CD4-positive, alpha-beta memory T cell (primary cell): ENCODE measurements around the gene CENPK. TPM values are rescaled to one million over a fixed set of nuclear protein-coding genes. Genes with fewer than 3 reads are reported as not detected.

ENCODE experiments used
- CTCF ChIA-PET: fragments of 350-600 bp; sonication (Branson Sonifier 250); formaldehyde crosslinking; loops from one replicate; lab custom pipeline; 2021; ENCODE audit warnings: inconsistent platforms; ENCODE audit not compliant: partially characterized antibody; lab: Charles Lee
- POLR2A ChIA-PET: fragments of 350-600 bp; sonication (Branson Sonifier 250); formaldehyde crosslinking; loops from one replicate; lab custom pipeline; 2021; ENCODE audit not compliant: partially characterized antibody; lab: Charles Lee
- DNase-seq, 5 donors: peaks; one replicate each; pipeline versions ENCODE4 v3.0.0 to v3.0.0-alpha.2; 2020 to 2022; ENCODE audit warnings: mixed read lengths in 1 of 5
- H3K27ac ChIP-seq: one replicate; pipeline ENCODE4 v1.7.0; 2013; ENCODE audit warnings: low read depth, low read length
- H3K27me3 ChIP-seq: 2 replicates; pipeline ENCODE4 v1.7.0; 2013; ENCODE audit warnings: mild to moderate bottlenecking, low read length, moderate library complexity; ENCODE audit not compliant: insufficient read depth
- H3K36me3 ChIP-seq: 2 replicates; pipeline ENCODE4 v1.7.0; 2013; ENCODE audit warnings: mild to moderate bottlenecking, low read length, moderate library complexity; ENCODE audit not compliant: insufficient read depth
- H3K4me1 ChIP-seq: 2 replicates; pipeline ENCODE4 v1.7.0; 2013; ENCODE audit warnings: mild to moderate bottlenecking, low read length, moderate library complexity; ENCODE audit not compliant: insufficient read depth
- H3K4me3 ChIP-seq, 2 donors: one replicate each; pipeline ENCODE4 v1.7.0; 2013; ENCODE audit warnings: low read length in 2 of 2, mild to moderate bottlenecking in 1 of 2
- H3K9me3 ChIP-seq, 2 donors: one replicate each; pipeline ENCODE4 v1.7.0; 2013; ENCODE audit warnings: low read length in 2 of 2, control low read depth in 1 of 2; ENCODE audit not compliant: control insufficient read depth in 1 of 2
- H3K27ac Mint-ChIP-seq, 7 donors: one replicate each; pipeline ENCODE4 v1.8.0; 2020 to 2021; ENCODE audit warnings: mixed read lengths in 7 of 7, mild to moderate bottlenecking in 6 of 7, inconsistent platforms in 3 of 7, moderate library complexity in 3 of 7
- H3K27me3 Mint-ChIP-seq, 2 donors: one replicate each; pipeline ENCODE4 v1.8.0; 2020 to 2021; ENCODE audit warnings: mixed read lengths in 2 of 2
- H3K36me3 Mint-ChIP-seq, 2 donors: one replicate each; pipeline ENCODE4 v1.8.0; 2020 to 2021; ENCODE audit warnings: mixed read lengths in 2 of 2, inconsistent platforms in 1 of 2, mild to moderate bottlenecking in 1 of 2
- H3K4me1 Mint-ChIP-seq, 4 donors: one replicate each; pipeline ENCODE4 v1.8.0; 2020 to 2021; ENCODE audit warnings: mixed read lengths in 4 of 4, mild to moderate bottlenecking in 1 of 4
- H3K4me3 Mint-ChIP-seq, 8 donors: one replicate each; pipeline ENCODE4 v1.8.0; 2020 to 2021; ENCODE audit warnings: mixed read lengths in 8 of 8, mild to moderate bottlenecking in 7 of 8, moderate library complexity in 6 of 8, inconsistent platforms in 3 of 8
- H3K9me3 Mint-ChIP-seq, 8 donors: one replicate each; pipeline ENCODE4 v1.8.0; 2020 to 2021; ENCODE audit warnings: mixed read lengths in 8 of 8, mild to moderate bottlenecking in 5 of 8, inconsistent platforms in 3 of 8, moderate library complexity in 1 of 8
- intact Hi-C: fragments of 100-400 bp; cut with micrococcal nuclease; formaldehyde crosslinking; loops from one replicate; pipeline ENCODE4 v1.15.1; 2023
- polyA plus RNA-seq, 2 donors: library from polyadenylated mRNA; unstranded; fragments of 300-500 nt; fragmentation: Illumina TruSeq; gene quantifications; one replicate each; pipeline ENCODE4 v1.2.3, GENCODE V29; 2021
- total RNA-seq, 2 experiments: library from RNA; stranded (reverse); gene quantifications; one replicate each; pipeline ENCODE4 v1.2.3, GENCODE V29; 2021

Gene CENPK
- total and polyA plus RNA-seq, 4 experiments from 2014 or later = 6.7 to 30.7 (median 14.5) TPM

DNA sequence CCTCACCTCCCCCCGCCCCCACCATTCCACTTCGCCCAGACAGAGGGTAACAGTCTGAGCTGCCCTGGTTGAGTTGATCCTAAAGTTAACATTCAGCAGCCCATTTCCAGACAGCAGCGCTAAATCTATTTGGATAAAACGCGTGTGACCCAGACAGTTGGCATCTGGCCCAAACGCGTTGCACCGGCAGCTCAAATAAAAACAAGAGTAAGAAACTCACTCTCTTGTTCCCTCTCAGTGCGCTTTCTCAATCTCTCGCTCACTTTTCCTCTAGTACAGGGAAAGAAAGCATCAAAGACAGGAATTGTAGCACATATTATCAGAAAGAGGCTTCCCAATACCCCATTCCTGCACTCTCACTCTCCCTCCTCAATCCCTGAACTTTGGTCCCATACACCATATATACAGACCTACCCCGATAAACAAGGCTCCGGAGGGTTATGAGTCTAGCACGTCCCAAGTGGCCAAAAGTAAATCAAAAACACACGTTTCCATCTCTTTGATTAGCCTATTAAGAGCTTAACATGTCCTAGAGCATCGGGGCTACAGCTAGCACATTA is 82.6 kb downstream of the CENPK start:
- Histone ChIP-seq H3K27ac (no peak overlapping the region), H3K36me3 (no peaks in the 10 kb centered on the region), H3K27me3 (peaks cover 10% of the 10 kb centered on the region), H3K4me1 (peaks cover 27% of the 10 kb centered on the region), H3K4me3 (peak overlapping the region; percentile 29 to 63), H3K9me3 (no peaks in the 10 kb centered on the region)
- no peaks in the 10 kb centered on the region for H3K9me3 Mint-ChIP-seq
- peaks cover 0 to 3% of the 10 kb centered on the region in 2 donors for H3K27me3 Mint-ChIP-seq
- no peak overlapping the region for H3K4me3 Mint-ChIP-seq
- POLR2A ChIA-PET = interaction anchor here (4.4 kb wide), 1 partner anchor 82 kb away, joined by 42 read pairs; the partner anchor contains the start of genes CENPK and PPWD1
- DNase-seq = peak; percentile 27 to 50 (median 31)
- intact Hi-C loops = no loop called here
- H3K27ac Mint-ChIP-seq = no peak overlapping the region
- peaks cover 5 to 22% (median 8%) of the 10 kb centered on the region in 4 donors for H3K4me1 Mint-ChIP-seq
- CTCF ChIA-PET = interaction anchor here (1.0 to 5.5 kb wide), 5 partner anchors 378 to 670 kb away, joined by 3 to 73 read pairs (median 51); no protein-coding TSS in a partner anchor
- peaks cover 0 to 14% of the 10 kb centered on the region in 2 donors for H3K36me3 Mint-ChIP-seq

DNA sequence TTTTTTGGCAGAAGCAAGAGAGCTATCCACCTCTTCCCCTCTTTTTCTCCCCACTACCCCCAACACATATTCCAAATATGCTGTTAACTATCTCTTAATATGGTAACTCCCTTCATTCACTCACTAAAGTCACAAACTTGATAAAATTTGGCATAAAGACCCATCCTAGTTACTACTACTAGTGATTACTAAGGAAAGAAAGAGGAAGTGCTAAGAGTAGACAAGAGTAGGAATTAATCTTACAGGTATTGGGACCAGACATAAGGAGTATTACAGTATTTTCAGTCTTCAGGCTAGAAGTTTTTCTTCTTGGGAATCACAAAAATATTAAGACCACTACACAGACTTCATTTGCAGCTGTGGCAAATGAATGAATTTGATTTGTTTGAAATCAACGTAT is 83.4 kb downstream of the CENPK start:
- POLR2A ChIA-PET = no interaction called here
- Histone ChIP-seq H3K9me3 (no peaks in the 10 kb centered on the region), H3K27ac (no peak overlapping the region), H3K4me1 (peaks cover 27% of the 10 kb centered on the region), H3K27me3 (peaks cover 10% of the 10 kb centered on the region), H3K36me3 (no peaks in the 10 kb centered on the region), H3K4me3 (no peak overlapping the region)
- no peak overlapping the region for H3K4me3 Mint-ChIP-seq
- no peak overlapping the region for H3K27ac Mint-ChIP-seq
- H3K9me3 Mint-ChIP-seq = no peaks in the 10 kb centered on the region
- intact Hi-C loops = no loop called here
- no peak for DNase-seq
- peaks cover 0 to 14% of the 10 kb centered on the region in 2 donors for H3K36me3 Mint-ChIP-seq
- CTCF ChIA-PET = interaction anchor here (1.0 to 2.1 kb wide), 2 partner anchors 376 to 669 kb away, joined by 3 to 7 read pairs; no protein-coding TSS in a partner anchor
- H3K4me1 Mint-ChIP-seq = peaks cover 5 to 22% (median 8%) of the 10 kb centered on the region in 4 donors
- peaks cover 0 to 3% of the 10 kb centered on the region in 2 donors for H3K27me3 Mint-ChIP-seq

DNA sequence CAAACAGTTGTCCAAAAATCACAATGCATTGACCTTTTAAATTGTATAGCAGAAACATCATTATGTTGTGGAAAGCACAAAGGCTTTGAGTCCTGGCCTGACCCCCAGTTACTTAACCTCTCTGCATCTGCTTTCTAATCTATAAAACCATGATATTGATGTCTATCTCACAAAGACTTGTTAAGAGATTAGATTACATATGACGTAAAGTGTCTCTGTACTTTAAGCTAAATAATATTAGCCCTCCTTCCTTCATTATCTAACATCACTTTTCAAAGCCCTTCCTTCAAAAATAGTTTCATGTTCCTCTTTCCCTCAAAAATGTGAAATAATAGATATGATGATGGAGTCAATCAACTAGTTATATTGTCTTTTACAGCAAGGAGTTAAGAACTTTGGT is 84.6 kb downstream of the CENPK start:
- H3K4me1 ChIP-seq = peaks cover 22% of the 10 kb centered on the region
- Mint-ChIP-seq H3K36me3 (peaks cover 0 to 14% of the 10 kb centered on the region in 2 donors), H3K27ac (no peak overlapping the region), H3K27me3 (peaks cover 0 to 3% of the 10 kb centered on the region in 2 donors), H3K9me3 (no peaks in the 10 kb centered on the region), H3K4me1 (peaks cover 2 to 18% (median 6%) of the 10 kb centered on the region in 4 donors), H3K4me3 (no peak overlapping the region)
- no peaks in the 10 kb centered on the region for H3K9me3 ChIP-seq
- H3K4me3 ChIP-seq = no peak overlapping the region
- POLR2A ChIA-PET = no interaction called here
- CTCF ChIA-PET = interaction anchor here (1.0 to 2.1 kb wide), 2 partner anchors 375 to 667 kb away, joined by 3 to 7 read pairs; no protein-coding TSS in a partner anchor
- no peak for DNase-seq
- H3K36me3 ChIP-seq = no peaks in the 10 kb centered on the region
- H3K27me3 ChIP-seq = peaks cover 10% of the 10 kb centered on the region
- intact Hi-C loops = no loop called here
- no peak overlapping the region for H3K27ac ChIP-seq

DNA sequence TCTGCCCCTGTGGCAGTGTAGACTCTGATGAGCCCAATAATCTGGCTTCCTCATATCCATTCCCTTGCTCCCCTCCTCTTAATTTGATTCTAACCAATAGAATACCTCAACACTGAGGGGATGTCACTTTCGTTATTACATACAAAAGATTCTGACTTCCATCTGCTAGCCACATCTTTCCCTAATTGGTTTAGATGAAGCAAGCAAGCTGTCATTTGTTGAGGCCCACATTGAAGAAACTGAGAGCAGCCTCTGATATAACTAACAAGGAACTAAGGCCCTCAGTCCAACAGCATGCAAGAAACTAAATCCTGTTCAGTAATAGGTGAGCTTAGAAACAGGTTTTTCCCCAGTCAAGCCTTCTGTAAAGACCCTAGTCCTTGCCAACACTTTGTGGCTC is 87.1 kb downstream of the CENPK start:
- H3K9me3 ChIP-seq = no peaks in the 10 kb centered on the region
- no peak for DNase-seq
- POLR2A ChIA-PET = no interaction called here
- CTCF ChIA-PET = interaction anchor here (1.5 kb wide), 1 partner anchor 17 kb away, joined by 5 read pairs; no protein-coding TSS in a partner anchor
- Mint-ChIP-seq H3K4me3 (no peak overlapping the region), H3K27me3 (no peaks in the 10 kb centered on the region), H3K4me1 (no peaks in the 10 kb centered on the region), H3K9me3 (no peaks in the 10 kb centered on the region), H3K36me3 (no peaks in the 10 kb centered on the region), H3K27ac (no peak overlapping the region)
- H3K4me3 ChIP-seq = no peak overlapping the region
- H3K36me3 ChIP-seq = no peaks in the 10 kb centered on the region
- H3K27me3 ChIP-seq = peaks cover 10% of the 10 kb centered on the region
- H3K4me1 ChIP-seq = peaks cover 12% of the 10 kb centered on the region
- H3K27ac ChIP-seq = no peak overlapping the region
- intact Hi-C loops = no loop called here

DNA sequence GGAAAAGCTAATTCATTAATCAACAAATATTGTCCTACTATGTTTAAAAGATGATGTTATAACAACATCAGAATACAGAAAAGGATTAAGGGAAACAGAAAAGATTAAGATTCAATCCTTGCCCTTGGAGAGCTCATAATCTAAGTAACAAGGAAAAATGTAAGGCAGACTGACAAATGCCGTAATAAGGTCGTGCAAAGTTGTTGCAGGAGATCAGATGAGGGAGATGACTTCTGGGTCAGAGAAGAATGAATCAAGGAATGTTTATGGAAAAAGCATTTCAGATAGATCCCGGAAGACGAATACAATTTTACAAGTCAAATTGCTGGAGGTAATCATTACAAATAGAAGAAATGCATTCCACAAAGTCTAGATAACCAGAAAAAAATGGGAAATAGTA is 87.6 kb downstream of the CENPK start:
- ChIA-PET CTCF (interaction anchor here (1.5 kb wide), 1 partner anchor 16 kb away, joined by 5 read pairs; no protein-coding TSS in a partner anchor), POLR2A (no interaction called here)
- no peaks in the 10 kb centered on the region for H3K27me3 Mint-ChIP-seq
- Histone ChIP-seq H3K4me1 (peaks cover 6% of the 10 kb centered on the region), H3K27ac (no peak overlapping the region), H3K36me3 (no peaks in the 10 kb centered on the region), H3K4me3 (no peak overlapping the region), H3K9me3 (no peaks in the 10 kb centered on the region), H3K27me3 (peaks cover 6% of the 10 kb centered on the region)
- H3K4me3 Mint-ChIP-seq = no peak overlapping the region
- intact Hi-C loops = no loop called here
- no peak overlapping the region for H3K27ac Mint-ChIP-seq
- no peaks in the 10 kb centered on the region for H3K9me3 Mint-ChIP-seq
- no peaks in the 10 kb centered on the region for H3K36me3 Mint-ChIP-seq
- H3K4me1 Mint-ChIP-seq = no peaks in the 10 kb centered on the region
- no peak for DNase-seq

DNA sequence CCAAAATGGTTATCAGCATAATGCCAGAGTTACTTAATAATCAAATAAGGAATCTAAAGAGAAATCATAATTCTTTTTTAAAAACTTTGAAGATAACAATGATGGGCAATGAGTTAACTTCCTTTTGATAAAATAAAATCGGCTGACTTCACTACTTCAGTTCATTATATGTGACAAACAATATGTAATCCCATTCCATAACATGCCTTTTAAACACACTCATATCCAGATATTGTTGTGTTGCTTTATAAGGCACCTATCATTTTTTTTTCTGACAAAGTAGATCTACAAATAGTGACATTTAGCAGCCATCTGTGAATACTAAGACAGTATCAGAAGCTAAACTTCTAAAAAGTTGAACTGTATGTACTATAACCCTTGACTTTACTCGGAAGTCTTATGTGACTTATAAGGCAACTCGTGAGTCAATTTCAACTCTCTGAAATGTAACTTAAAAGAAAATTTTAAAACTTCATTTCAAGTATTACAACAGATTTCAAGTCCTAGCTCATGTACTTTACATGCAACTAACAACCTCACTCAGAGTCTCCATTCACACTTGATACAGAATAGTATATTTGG is 88.7 kb downstream of the CENPK start:
- no peaks in the 10 kb centered on the region for H3K27me3 Mint-ChIP-seq
- no peaks in the 10 kb centered on the region for H3K9me3 Mint-ChIP-seq
- no peaks in the 10 kb centered on the region for H3K4me1 ChIP-seq
- no peak overlapping the region for H3K27ac ChIP-seq
- no peaks in the 10 kb centered on the region for H3K9me3 ChIP-seq
- no peak for DNase-seq
- intact Hi-C loops = no loop called here
- no peak overlapping the region for H3K4me3 Mint-ChIP-seq
- CTCF ChIA-PET = no interaction called here
- no peaks in the 10 kb centered on the region for H3K36me3 Mint-ChIP-seq
- POLR2A ChIA-PET = no interaction called here
- no peaks in the 10 kb centered on the region for H3K27me3 ChIP-seq
- H3K4me1 Mint-ChIP-seq = no peaks in the 10 kb centered on the region
- no peak overlapping the region for H3K4me3 ChIP-seq
- H3K36me3 ChIP-seq = no peaks in the 10 kb centered on the region
- no peak overlapping the region for H3K27ac Mint-ChIP-seq

DNA sequence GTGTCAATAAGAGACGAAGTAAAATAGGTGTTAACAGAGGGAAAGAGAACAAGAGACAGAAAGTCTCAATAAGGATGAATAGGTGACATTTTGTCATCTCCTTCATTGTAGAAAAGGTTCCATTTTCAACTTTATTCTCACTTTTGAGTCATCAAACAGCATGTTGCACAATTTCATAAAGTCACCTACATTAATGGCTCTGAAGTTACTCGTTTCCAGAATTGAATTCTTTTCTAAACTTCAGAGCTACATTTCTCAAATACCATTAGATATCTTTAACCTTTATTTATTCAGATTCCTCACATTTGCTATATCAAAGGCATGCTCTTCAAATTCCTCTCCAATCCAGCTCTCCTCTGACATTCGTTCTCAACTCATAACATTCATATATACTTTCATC is 94.3 kb downstream of the CENPK start:
- H3K27ac Mint-ChIP-seq = no peak overlapping the region
- CTCF ChIA-PET = no interaction called here
- no peaks in the 10 kb centered on the region for H3K4me1 Mint-ChIP-seq
- Histone ChIP-seq H3K9me3 (no peaks in the 10 kb centered on the region), H3K27me3 (no peaks in the 10 kb centered on the region), H3K36me3 (no peaks in the 10 kb centered on the region), H3K27ac (no peak overlapping the region), H3K4me1 (no peaks in the 10 kb centered on the region), H3K4me3 (no peak overlapping the region)
- H3K27me3 Mint-ChIP-seq = peaks cover 0 to 3% of the 10 kb centered on the region in 2 donors
- H3K4me3 Mint-ChIP-seq = no peak overlapping the region
- H3K9me3 Mint-ChIP-seq = no peaks in the 10 kb centered on the region
- POLR2A ChIA-PET = no interaction called here
- H3K36me3 Mint-ChIP-seq = no peaks in the 10 kb centered on the region
- intact Hi-C loops = no loop called here
- no peak for DNase-seq
